ENCODE results near the gene KMT2C.

The KMT2C gene

DNA sequence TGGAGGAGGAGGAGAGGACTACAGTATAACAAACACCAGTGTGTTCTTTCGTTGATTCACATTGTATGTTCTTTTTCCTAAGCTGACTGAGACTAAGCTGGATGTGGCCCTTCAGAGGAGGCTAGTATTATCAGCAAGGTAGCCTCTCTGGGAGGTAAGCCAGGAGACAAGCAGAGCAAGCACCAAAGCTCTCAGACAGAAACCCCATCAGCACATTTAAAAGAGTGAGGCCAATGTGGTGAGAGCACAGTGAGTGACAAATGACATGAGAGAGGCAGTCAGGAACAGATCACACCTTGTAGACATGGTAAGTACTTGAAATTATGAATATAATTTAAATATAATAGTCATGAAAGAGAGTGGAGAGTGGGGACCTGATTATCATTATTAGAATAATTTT lies 107.6 kb downstream of the KMT2C start:
- Histone ChIP-seq H3K36me3 (ENCODE audit: insufficient read depth, low read length) (peaks cover 42% of the 10 kb centered on the region), H3K4me1 (ENCODE audit: insufficient read depth, low read length, poor library complexity, severe bottlenecking) (no peaks in the 10 kb centered on the region)
- TF ChIP-seq, protein P1, sequence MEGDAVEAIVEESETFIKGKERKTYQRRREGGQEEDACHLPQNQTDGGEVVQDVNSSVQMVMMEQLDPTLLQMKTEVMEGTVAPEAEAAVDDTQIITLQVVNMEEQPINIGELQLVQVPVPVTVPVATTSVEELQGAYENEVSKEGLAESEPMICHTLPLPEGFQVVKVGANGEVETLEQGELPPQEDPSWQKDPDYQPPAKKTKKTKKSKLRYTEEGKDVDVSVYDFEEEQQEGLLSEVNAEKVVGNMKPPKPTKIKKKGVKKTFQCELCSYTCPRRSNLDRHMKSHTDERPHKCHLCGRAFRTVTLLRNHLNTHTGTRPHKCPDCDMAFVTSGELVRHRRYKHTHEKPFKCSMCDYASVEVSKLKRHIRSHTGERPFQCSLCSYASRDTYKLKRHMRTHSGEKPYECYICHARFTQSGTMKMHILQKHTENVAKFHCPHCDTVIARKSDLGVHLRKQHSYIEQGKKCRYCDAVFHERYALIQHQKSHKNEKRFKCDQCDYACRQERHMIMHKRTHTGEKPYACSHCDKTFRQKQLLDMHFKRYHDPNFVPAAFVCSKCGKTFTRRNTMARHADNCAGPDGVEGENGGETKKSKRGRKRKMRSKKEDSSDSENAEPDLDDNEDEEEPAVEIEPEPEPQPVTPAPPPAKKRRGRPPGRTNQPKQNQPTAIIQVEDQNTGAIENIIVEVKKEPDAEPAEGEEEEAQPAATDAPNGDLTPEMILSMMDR (conservative IDR thresholded peaks at IDR 0.05; ENCODE audit: low read length), result no peak
- TF ChIP-seq EZH2phosphoT487 (IDR thresholded peaks at IDR 0.05; ENCODE audit: borderline replicate concordance), result no peak

DNA sequence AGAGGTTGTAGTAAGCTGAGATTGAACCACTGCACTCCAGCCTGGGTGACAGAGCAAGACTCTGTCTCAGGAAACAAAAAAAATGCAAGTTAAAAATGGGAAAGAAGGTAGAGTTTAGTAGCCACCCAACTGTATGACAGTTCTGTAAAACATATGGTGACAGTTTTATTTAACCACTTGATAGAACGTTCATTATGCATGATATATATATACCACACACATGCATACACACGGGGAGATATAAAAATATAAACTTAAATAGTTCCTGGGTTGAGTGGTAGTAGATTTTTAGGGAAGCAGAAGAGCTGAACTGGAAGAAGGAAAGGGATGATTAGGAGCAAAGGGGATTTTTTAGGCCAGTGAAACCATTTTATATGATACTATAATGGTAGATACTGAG lies 120.0 kb downstream of the KMT2C start:
- no peak for TF ChIP-seq EZH2phosphoT487 (IDR thresholded peaks at IDR 0.05; ENCODE audit: borderline replicate concordance)
- TF ChIP-seq, protein P1 (conservative IDR thresholded peaks at IDR 0.05; ENCODE audit: low read length), result no peak
- peaks cover 34% of the 10 kb centered on the region for H3K79me2 ChIP-seq (ENCODE audit: insufficient read depth, low read length)
- peaks cover 8% of the 10 kb centered on the region for H3K4me1 ChIP-seq (ENCODE audit: insufficient read depth, low read length, poor library complexity, severe bottlenecking)
- no peaks in the 10 kb centered on the region for H3K27me3 ChIP-seq (ENCODE audit: insufficient read depth, low read length, poor library complexity, severe bottlenecking)
- no peaks in the 10 kb centered on the region for H3K9me3 ChIP-seq (ENCODE audit: insufficient read depth, low read depth, low read length)
- H3K9me2 ChIP-seq (replicated peaks; ENCODE audit: low read depth, low read length), result no peaks in the 10 kb centered on the region
- no peak overlapping the region for H3K4me3 ChIP-seq (ENCODE audit: low read length, poor library complexity, severe bottlenecking)
- peaks cover 27% of the 10 kb centered on the region for H3K36me3 ChIP-seq (ENCODE audit: insufficient read depth, low read length)
- no peak overlapping the region for H3K4me2 ChIP-seq (ENCODE audit: low read depth, low read length, poor library complexity, severe bottlenecking)
- H3K9ac ChIP-seq (ENCODE audit: low read depth, low read length, poor library complexity, severe bottlenecking), result no peak overlapping the region
- no peak overlapping the region for H2AFZ ChIP-seq (ENCODE audit: low read length)
- no peaks in the 10 kb centered on the region; the same call in 1 of the 2 replicates for H3F3A ChIP-seq (ENCODE audit: low read depth)
- H4K20me1 ChIP-seq (ENCODE audit: insufficient read depth, low read length, poor library complexity, severe bottlenecking), result peaks cover 5% of the 10 kb centered on the region

More for the DNA sequence above, 107.6 kb downstream of the KMT2C start:
- H3K27me3 ChIP-seq (ENCODE audit: insufficient read depth, low read length, poor library complexity, severe bottlenecking), result no peaks in the 10 kb centered on the region
- no peak overlapping the region for H3K9ac ChIP-seq (ENCODE audit: low read depth, low read length, poor library complexity, severe bottlenecking)
- no peak overlapping the region for H3K4me3 ChIP-seq (ENCODE audit: low read length, poor library complexity, severe bottlenecking)
- H3K9me2 ChIP-seq (replicated peaks; ENCODE audit: low read depth, low read length), result no peaks in the 10 kb centered on the region
- no peak overlapping the region for H3K4me2 ChIP-seq (ENCODE audit: low read depth, low read length, poor library complexity, severe bottlenecking)
- peaks cover 27% of the 10 kb centered on the region for H3K79me2 ChIP-seq (ENCODE audit: insufficient read depth, low read length)
- no peaks in the 10 kb centered on the region for H3K9me3 ChIP-seq (ENCODE audit: insufficient read depth, low read depth, low read length)
- no peaks in the 10 kb centered on the region for H3F3A ChIP-seq (ENCODE audit: low read depth)
- H2AFZ ChIP-seq (ENCODE audit: low read length), result no peak overlapping the region
- H4K20me1 ChIP-seq (ENCODE audit: insufficient read depth, low read length, poor library complexity, severe bottlenecking), result peaks cover 16% of the 10 kb centered on the region

DNA sequence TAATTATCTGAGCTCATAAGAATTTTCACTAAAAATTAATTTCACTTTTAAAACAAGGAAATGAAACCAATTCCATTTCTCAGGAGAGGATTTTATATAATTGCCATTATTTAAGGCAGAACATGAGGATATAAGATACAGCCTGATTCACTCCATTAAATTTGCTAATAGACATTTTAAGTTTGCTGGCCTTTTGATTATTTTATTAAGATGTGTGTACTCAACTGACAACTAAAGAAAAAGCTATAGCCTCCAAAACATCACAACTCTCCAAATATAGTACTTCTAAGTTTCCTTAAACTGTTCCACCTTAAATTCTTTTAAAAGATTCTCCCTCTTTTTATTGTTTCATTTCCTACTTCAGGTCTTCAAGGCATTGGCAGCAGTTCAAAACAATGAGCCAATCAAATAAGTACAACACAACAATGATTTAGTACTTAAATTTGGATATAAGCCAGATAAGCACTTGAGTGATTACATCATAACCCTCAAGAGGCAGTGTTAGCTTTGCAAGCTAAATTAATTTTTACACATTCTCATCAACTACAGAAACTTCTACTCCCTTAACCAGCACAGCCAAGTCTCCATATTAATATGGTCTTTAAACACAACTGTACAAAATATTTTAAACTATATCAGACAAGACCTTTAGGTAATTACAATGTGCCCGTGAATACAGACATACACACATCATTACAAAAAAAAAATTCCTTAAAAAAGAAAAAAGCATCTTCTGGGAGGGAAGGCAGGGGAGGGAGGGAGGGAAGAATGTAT lies 121.8 kb downstream of the KMT2C start:
- Histone ChIP-seq H3K36me3 (ENCODE audit: insufficient read depth, low read length) (peaks cover 30% of the 10 kb centered on the region; the same call in 1 of the 2 replicates), H3K4me2 (ENCODE audit: low read depth, low read length, poor library complexity, severe bottlenecking) (peak overlapping the region; percentile 10), H3K79me2 (ENCODE audit: insufficient read depth, low read length) (peaks cover 21% of the 10 kb centered on the region; the same call in 1 of the 2 replicates)

More for the DNA sequence above, 121.8 kb downstream of the KMT2C start:
- H3K4me1 ChIP-seq (ENCODE audit: insufficient read depth, low read length, poor library complexity, severe bottlenecking), result peaks cover 8% of the 10 kb centered on the region
- no peak overlapping the region for H3K4me3 ChIP-seq (ENCODE audit: low read length, poor library complexity, severe bottlenecking)
- no peaks in the 10 kb centered on the region; the same call in 1 of the 2 replicates for H3F3A ChIP-seq (ENCODE audit: low read depth)
- H3K9me3 ChIP-seq (ENCODE audit: insufficient read depth, low read depth, low read length), result no peaks in the 10 kb centered on the region
- no peaks in the 10 kb centered on the region for H3K27me3 ChIP-seq (ENCODE audit: insufficient read depth, low read length, poor library complexity, severe bottlenecking)
- H3K9ac ChIP-seq (ENCODE audit: low read depth, low read length, poor library complexity, severe bottlenecking), result no peak overlapping the region
- no peak overlapping the region for H2AFZ ChIP-seq (ENCODE audit: low read length)
- no peaks in the 10 kb centered on the region for H3K9me2 ChIP-seq (replicated peaks; ENCODE audit: low read depth, low read length)
- no peaks in the 10 kb centered on the region for H4K20me1 ChIP-seq (ENCODE audit: insufficient read depth, low read length, poor library complexity, severe bottlenecking)
- TF ChIP-seq EZH2phosphoT487 (IDR thresholded peaks at IDR 0.05; ENCODE audit: borderline replicate concordance), result no peak
- TF ChIP-seq, protein P1 (conservative IDR thresholded peaks at IDR 0.05; ENCODE audit: low read length), result no peak

Data from Loucy (cell line).